NT2/D1 (cell line): ENCODE measurements around the gene SCEL.

ENCODE experiments used
- DNase-seq: peaks from one replicate; pipeline ENCODE4 v3.0.0-alpha.2; 2011; ENCODE audit warnings: low read depth, low spot score
- H3K27me3 ChIP-seq: 2 replicates; pipeline ENCODE4 v1.6.0; 2011; ENCODE audit warnings: mild to moderate bottlenecking; ENCODE audit not compliant: insufficient read length, insufficient read depth
- H3K36me3 ChIP-seq: 2 replicates; pipeline ENCODE4 v1.6.1; 2011; ENCODE audit warnings: mild to moderate bottlenecking, low read length, mixed read lengths; ENCODE audit not compliant: insufficient read depth, insufficient read length
- H3K4me1 ChIP-seq: 2 replicates; pipeline ENCODE4 v1.5.1; 2011; ENCODE audit not compliant: insufficient read depth, insufficient read length
- H3K4me3 ChIP-seq: 2 replicates; pipeline ENCODE4 v1.5.1; 2011; ENCODE audit warnings: low read depth; ENCODE audit not compliant: insufficient read length
- H3K9ac ChIP-seq: 2 replicates; pipeline ENCODE4 v1.6.0; 2011; ENCODE audit warnings: low read depth; ENCODE audit not compliant: insufficient read length
- H3K9me3 ChIP-seq: 2 replicates; pipeline ENCODE4 v1.5.1; 2011; ENCODE audit warnings: mild to moderate bottlenecking, low read length; ENCODE audit not compliant: insufficient read depth
- SUZ12 ChIP-seq: IDR thresholded peaks from 2 replicates; pipeline ENCODE4 v1.6.1; 2011; ENCODE audit not compliant: insufficient read length, insufficient read depth; ENCODE audit errors: extremely low read depth
- YY1 ChIP-seq: IDR thresholded peaks from 2 replicates; pipeline ENCODE4 v1.6.1; 2011; ENCODE audit not compliant: insufficient read length, insufficient read depth
- ZNF274 ChIP-seq: IDR thresholded peaks from 2 replicates; pipeline ENCODE4 v1.6.1; 2011; ENCODE audit warnings: mild to moderate bottlenecking, low read depth, low read length

Gene SCEL

DNA sequence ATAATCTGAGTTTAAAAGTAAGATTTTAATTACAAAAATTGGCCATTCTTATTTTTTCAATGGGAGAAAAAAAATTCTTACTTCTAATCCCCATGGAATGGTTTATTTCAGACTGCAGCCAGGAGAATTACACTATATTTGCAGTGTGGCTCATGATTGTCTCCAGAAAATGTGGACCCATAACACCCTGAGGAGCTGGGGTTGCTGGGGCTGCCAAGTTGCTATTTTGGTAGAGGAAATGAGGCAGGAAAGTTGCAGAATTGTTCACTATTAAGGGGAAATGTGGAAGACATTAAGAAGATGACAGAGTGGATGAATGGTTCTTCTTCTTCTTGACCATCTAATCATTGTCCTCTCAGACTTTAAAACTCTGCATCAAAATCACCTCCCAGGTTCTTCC is 4.6 kb upstream of the SCEL start:
- no peaks in the 10 kb centered on the region for H3K4me1 ChIP-seq
- H3K4me3 ChIP-seq = no peak overlapping the region
- H3K36me3 ChIP-seq = no peaks in the 10 kb centered on the region
- no peaks in the 10 kb centered on the region for H3K9me3 ChIP-seq
- H3K27me3 ChIP-seq = no peaks in the 10 kb centered on the region
- H3K9ac ChIP-seq = no peak overlapping the region
- DNase-seq = no peak
- TF ChIP-seq YY1 (no peak), ZNF274 (no peak), SUZ12 (no peak)

- no peaks in the 10 kb centered on the region for H3K4me1 ChIP-seq
- no peak overlapping the region for H3K4me3 ChIP-seq
- no peaks in the 10 kb centered on the region for H3K27me3 ChIP-seq
- no peaks in the 10 kb centered on the region for H3K9me3 ChIP-seq
- no peak for TF ChIP-seq ZNF274
- no peak for TF ChIP-seq SUZ12
- TF ChIP-seq YY1 = no peak
- no peaks in the 10 kb centered on the region for H3K36me3 ChIP-seq
- DNase-seq = no peak
- no peak overlapping the region for H3K9ac ChIP-seq
Measured at GRCh38 chr13:77532983-77533382, 2.5 kb upstream of the SCEL start.

DNA sequence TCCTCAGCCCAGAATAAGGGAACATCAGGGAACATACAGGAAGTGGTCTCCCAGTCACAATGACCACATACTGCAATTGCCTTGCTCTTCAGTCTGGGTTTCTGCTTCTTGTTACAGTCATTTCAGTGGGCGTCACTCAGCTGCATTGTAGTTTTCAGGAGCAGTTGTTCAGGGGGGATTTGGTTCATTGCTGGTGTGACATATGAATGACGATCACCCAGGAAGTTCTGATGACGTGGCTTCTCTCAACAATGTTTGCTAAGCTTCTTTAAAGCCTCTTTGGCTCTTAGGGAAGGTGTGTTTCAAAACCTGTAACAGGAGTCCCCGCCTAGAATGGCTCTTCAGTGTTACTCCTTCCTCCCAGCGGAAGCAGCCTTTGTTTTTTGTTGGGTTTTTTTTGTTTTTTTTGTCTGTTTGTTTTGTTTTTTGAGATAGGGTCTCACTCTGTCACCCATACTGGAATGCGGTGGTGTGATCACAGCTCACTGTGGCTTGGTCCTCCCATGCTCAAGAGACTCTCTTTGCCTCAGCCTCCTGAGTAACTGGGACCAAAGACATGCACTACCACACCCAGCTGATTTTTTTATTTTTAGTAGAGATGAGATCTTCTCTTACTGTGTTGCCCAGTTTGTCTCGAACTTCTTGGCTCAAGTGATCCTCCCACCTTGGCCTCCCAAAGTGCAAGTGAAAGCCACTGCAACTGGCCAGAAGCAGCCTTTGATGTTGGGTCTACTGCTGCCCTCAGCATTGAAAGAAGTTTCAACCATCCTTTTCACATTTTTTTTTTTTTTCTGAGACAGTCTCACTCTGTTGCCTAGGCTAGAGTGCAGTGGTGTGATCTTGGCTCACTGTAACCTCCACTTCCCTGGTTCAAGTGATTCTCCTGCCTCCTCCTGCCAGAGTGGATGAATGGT is 1.4 kb upstream of the SCEL start:
- no peak for TF ChIP-seq YY1
- TF ChIP-seq ZNF274 = no peak
- TF ChIP-seq SUZ12 = no peak
- no peaks in the 10 kb centered on the region for H3K4me1 ChIP-seq
- H3K36me3 ChIP-seq = no peaks in the 10 kb centered on the region
- no peak overlapping the region for H3K9ac ChIP-seq
- no peaks in the 10 kb centered on the region for H3K27me3 ChIP-seq
- no peak overlapping the region for H3K4me3 ChIP-seq
- H3K9me3 ChIP-seq = no peaks in the 10 kb centered on the region
- DNase-seq = no peak

- H3K9ac ChIP-seq = no peak overlapping the region
- no peaks in the 10 kb centered on the region for H3K27me3 ChIP-seq
- DNase-seq = no peak
- H3K36me3 ChIP-seq = no peaks in the 10 kb centered on the region
- H3K9me3 ChIP-seq = no peaks in the 10 kb centered on the region
- H3K4me3 ChIP-seq = no peak overlapping the region
- H3K4me1 ChIP-seq = no peaks in the 10 kb centered on the region
- TF ChIP-seq YY1 (no peak), ZNF274 (no peak), SUZ12 (no peak)
Measured at GRCh38 chr13:77536358-77536757, 852 bp downstream of the SCEL start.

- no peak overlapping the region for H3K9ac ChIP-seq
- no peaks in the 10 kb centered on the region for H3K36me3 ChIP-seq
- H3K4me3 ChIP-seq = no peak overlapping the region
- no peak for TF ChIP-seq SUZ12
- TF ChIP-seq YY1 = no peak
- no peak for TF ChIP-seq ZNF274
- H3K27me3 ChIP-seq = no peaks in the 10 kb centered on the region
- DNase-seq = no peak
- no peaks in the 10 kb centered on the region for H3K4me1 ChIP-seq
- no peaks in the 10 kb centered on the region for H3K9me3 ChIP-seq
Measured at GRCh38 chr13:77537289-77537919, 1.9 kb downstream of the SCEL start.

GRCh38 chr13:77543711-77544110 is 8.2 kb downstream of the SCEL start:
- no peaks in the 10 kb centered on the region for H3K27me3 ChIP-seq

DNA sequence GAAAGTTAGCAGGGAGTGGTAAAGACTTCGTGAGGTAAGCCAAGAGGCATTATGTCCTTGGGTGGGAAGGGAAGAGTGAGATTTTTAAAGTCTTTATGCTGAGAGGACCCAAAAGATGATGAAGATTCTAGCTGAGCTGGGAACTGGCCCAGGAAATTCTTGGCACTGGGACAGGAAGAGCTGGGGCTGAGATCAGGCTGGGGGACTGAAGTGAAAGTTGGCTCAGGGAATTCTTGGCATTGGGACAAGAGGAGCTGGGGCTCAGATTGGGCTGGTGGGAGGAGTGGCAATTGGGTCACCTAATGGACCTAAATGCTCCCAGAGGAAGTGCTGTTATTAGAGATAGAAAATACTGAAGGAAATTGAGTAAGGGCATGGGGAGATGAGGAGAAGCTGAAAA is 8.8 kb downstream of the SCEL start:
- TF ChIP-seq YY1 = no peak
- no peak for TF ChIP-seq ZNF274
- no peak for TF ChIP-seq SUZ12
- Histone ChIP-seq H3K9me3 (no peaks in the 10 kb centered on the region), H3K4me3 (no peak overlapping the region), H3K36me3 (no peaks in the 10 kb centered on the region), H3K4me1 (no peaks in the 10 kb centered on the region), H3K9ac (no peak overlapping the region), H3K27me3 (no peaks in the 10 kb centered on the region)
- DNase-seq = no peak

More at GRCh38 chr13:77543711-77544110, 8.2 kb downstream of the SCEL start:
- no peak overlapping the region for H3K4me3 ChIP-seq
- no peak overlapping the region for H3K9ac ChIP-seq
- DNase-seq = no peak
- no peak for TF ChIP-seq YY1
- no peak for TF ChIP-seq ZNF274
- no peak for TF ChIP-seq SUZ12
- no peaks in the 10 kb centered on the region for H3K4me1 ChIP-seq
- no peaks in the 10 kb centered on the region for H3K9me3 ChIP-seq
- no peaks in the 10 kb centered on the region for H3K36me3 ChIP-seq
